Activated T-cell treated with anti-CD3 and anti-CD28 coated beads, Interleukin-2, amount 50 U/mL, for 72 hours (primary cell): ENCODE measurements around the gene NFIL3. TPM values are rescaled to one million over a fixed set of nuclear protein-coding genes. Genes with fewer than 3 reads are reported as not detected.

Experiments
- ATAC-seq, 2 donors: fragments of 150-1000 bp; cut with Tn5 transposase; replicated peaks in 1 of 2; 2 replicates each; pipeline ENCODE4 v1.10.0; 2021; ENCODE audit warnings: moderate library complexity in 2 of 2, mild to moderate bottlenecking in 1 of 2
- DNase-seq, 2 donors: peaks; one replicate each; pipeline ENCODE4 v3.0.0; 2021 to 2022; ENCODE audit warnings: mixed read lengths in 1 of 2
- H3K27ac Mint-ChIP-seq: one replicate; pipeline ENCODE4 v1.8.0; 2022; ENCODE audit warnings: mild to moderate bottlenecking, moderate library complexity, mixed read lengths
- H3K27me3 Mint-ChIP-seq: one replicate; pipeline ENCODE4 v1.8.0; 2022; ENCODE audit warnings: low read depth, mixed read lengths
- H3K36me3 Mint-ChIP-seq, 2 donors: one replicate each; pipeline ENCODE4 v1.8.0; 2022; ENCODE audit warnings: mixed read lengths in 2 of 2, mild to moderate bottlenecking in 1 of 2; ENCODE audit not compliant: insufficient read depth in 2 of 2
- H3K4me1 Mint-ChIP-seq: one replicate; pipeline ENCODE4 v1.8.0; 2022; ENCODE audit warnings: low read depth, mixed read lengths
- H3K4me3 Mint-ChIP-seq, 2 donors: one replicate each; pipeline ENCODE4 v1.8.0; 2022; ENCODE audit warnings: mild to moderate bottlenecking in 2 of 2, mixed read lengths in 2 of 2, moderate library complexity in 2 of 2
- H3K9me3 Mint-ChIP-seq, 2 donors: one replicate each; pipeline ENCODE4 v1.8.0; 2022; ENCODE audit warnings: mixed read lengths in 2 of 2
- total RNA-seq, 2 donors: library from RNA; stranded (reverse); gene quantifications; one replicate each; pipeline ENCODE4 v1.2.3, GENCODE V29; 2022

Gene NFIL3
- total RNA-seq, 2 donors from 2014 or later: 208 to 246 TPM

DNA sequence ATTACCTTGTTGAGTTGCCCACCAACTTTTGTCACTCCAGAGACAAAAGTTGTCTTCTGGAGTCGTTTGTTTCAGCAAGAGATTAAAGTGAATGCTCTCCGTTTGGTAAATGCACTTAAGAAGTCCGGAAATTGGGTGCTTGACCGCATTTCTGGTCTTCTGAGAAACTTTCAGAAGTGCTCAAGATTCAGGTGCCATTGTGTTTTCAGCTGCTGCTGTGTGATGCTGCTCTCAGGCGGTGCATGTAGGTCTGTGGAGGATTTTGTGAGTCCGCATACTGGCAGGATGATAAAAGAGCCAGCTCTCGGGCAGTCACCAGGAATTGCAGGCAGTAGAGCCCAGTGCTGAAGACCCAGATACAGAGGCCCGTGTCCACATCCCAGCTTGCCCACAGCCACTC lies 5.9 kb upstream of the NFIL3 start:
- no peak overlapping the region for H3K27ac Mint-ChIP-seq
- peaks cover 51% of the 10 kb centered on the region for H3K4me1 Mint-ChIP-seq
- H3K9me3 Mint-ChIP-seq: no peaks in the 10 kb centered on the region
- no peaks in the 10 kb centered on the region for H3K27me3 Mint-ChIP-seq
- peaks cover 4 to 6% of the 10 kb centered on the region in 2 donors for H3K36me3 Mint-ChIP-seq
- no peak overlapping the region for H3K4me3 Mint-ChIP-seq
- ATAC-seq (no peak), DNase-seq (no peak)

DNA sequence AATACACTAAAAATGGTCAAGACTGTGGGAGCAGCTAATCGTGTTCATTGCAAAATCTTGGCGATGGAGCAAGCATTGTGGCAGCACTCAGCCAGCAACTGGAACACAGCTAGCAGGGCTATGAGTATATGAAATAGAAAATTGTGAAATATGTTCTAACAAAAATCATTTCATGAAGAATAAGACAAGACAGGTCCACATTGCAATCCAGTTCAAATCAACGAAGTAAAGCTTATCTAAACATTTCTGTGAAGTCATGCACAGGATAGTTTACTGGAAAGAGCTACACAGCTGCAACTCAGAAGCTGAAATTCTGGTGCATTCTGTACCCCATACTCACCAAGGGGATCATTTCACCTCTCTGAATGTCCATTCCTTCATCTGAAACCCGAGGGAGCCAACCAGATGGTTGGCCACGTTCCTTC lies 5.3 kb upstream of the NFIL3 start:
- Mint-ChIP-seq H3K36me3 (peaks cover 4 to 6% of the 10 kb centered on the region in 2 donors), H3K27ac (no peak overlapping the region), H3K4me3 (peak overlapping the region in 1 of 2 donors; percentile 36), H3K4me1 (peaks cover 52% of the 10 kb centered on the region), H3K9me3 (no peaks in the 10 kb centered on the region), H3K27me3 (no peaks in the 10 kb centered on the region)
- no peak for ATAC-seq
- no peak for DNase-seq

DNA sequence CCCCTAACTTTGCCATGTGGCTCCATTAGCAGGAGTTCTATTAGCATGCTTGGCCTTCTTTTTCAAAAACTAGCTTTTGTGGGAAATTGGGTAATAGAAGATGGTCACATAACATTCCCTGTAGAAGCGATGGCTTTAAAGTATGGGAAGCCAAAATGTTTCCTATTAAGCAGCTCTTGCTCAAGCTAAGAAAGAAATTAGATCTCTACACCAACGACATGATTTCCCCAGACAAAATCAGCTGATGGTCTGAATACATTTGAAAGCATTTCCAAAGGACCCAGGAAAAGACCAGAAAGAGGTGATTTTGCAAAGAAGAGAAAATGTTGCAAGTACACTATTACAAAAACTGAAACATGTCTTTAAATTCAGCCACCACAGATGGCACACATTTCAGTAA lies 4.8 kb upstream of the NFIL3 start:
- DNase-seq (no peak), ATAC-seq (no peak)
- H3K4me3 Mint-ChIP-seq: peak overlapping the region in 1 of 2 donors; percentile 36
- peaks cover 51% of the 10 kb centered on the region for H3K4me1 Mint-ChIP-seq
- no peak overlapping the region for H3K27ac Mint-ChIP-seq
- H3K27me3 Mint-ChIP-seq: no peaks in the 10 kb centered on the region
- H3K36me3 Mint-ChIP-seq: peaks cover 4 to 6% of the 10 kb centered on the region in 2 donors
- no peaks in the 10 kb centered on the region for H3K9me3 Mint-ChIP-seq

DNA sequence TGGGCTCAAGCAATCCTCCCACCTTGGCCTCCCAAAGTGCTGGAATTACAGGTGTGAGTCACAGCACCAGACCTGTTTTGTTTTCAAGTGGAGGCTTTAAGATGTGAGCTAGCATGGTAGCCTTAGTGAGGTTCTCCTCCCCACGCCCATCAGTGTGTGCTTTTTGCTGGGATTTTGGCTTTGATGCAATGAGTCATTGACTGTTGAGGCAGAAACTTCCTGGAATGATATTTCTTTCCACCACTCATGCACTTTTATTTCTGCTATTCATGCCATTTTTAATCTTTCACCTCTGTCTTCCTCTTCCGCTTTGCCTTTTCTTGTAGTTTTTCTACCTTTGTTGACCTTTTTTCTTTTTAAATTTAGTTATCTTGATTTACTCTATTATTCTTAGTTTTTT lies 4.2 kb upstream of the NFIL3 start:
- Mint-ChIP-seq H3K36me3 (peaks cover 8 to 9% of the 10 kb centered on the region in 2 donors), H3K4me1 (peaks cover 48% of the 10 kb centered on the region), H3K27ac (peak overlapping the region; percentile 47), H3K4me3 (peak overlapping the region in 1 of 2 donors; percentile 36), H3K9me3 (no peaks in the 10 kb centered on the region), H3K27me3 (no peaks in the 10 kb centered on the region)
- no peak for ATAC-seq
- DNase-seq: no peak

DNA sequence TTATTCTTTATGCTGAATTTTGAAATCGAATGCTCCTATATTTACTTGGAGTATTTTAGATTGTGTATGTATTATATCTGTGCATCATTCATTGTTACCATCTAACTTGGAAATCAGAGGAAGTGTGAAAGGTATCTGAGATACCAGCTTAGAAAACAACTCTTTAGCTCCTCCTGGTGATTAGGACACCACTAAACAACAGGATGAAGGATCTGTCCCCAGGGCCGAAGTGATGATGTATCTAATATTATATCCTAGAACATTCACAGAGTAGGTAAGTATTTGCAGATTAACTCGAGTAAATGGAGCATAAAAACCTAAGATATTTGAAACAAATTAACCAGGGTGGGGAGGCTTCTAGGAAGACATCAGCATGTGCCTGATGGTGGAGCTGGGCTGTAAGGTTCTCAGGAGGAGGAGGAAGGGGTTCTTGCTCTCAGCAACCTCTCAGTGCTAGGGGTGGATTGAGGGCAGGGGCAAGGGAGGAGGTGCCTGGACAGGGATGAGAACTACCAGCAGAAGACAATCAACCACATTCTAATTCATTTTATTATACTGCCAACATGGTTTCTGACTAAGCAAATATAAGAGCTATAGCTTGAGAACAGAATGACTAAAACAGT lies 2.6 kb upstream of the NFIL3 start:
- Mint-ChIP-seq H3K27ac (peak overlapping the region; percentile 99), H3K9me3 (no peaks in the 10 kb centered on the region), H3K27me3 (no peaks in the 10 kb centered on the region), H3K4me1 (peaks cover 40% of the 10 kb centered on the region), H3K4me3 (peak overlapping the region; percentile 98 to 99), H3K36me3 (peaks cover 18 to 22% of the 10 kb centered on the region in 2 donors)
- DNase-seq (no peak), ATAC-seq (no peak)

DNA sequence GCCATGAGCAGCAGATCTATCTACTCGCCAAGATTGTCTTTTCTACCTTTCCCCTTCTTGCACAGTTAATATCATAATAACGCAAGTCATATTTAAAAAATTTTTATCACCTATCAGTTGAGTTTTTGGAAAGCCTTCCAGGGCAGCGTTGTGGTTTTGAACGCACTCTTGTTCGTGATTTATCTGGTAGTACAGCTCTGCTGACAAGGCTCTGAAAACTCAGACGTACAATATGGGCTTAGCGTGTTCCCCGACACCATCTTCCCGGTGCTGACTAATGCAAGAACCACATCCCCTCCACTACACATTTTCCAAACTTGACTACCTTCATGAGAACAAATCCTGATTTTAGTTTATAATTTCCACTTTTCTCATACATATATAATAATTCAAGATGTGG lies 1.6 kb upstream of the NFIL3 start:
- ATAC-seq (no peak), DNase-seq (peak in 1 of 2 donors; percentile 29)
- Mint-ChIP-seq H3K9me3 (no peaks in the 10 kb centered on the region), H3K36me3 (peaks cover 22 to 29% of the 10 kb centered on the region in 2 donors), H3K27ac (peak overlapping the region; percentile 99), H3K4me1 (peaks cover 45% of the 10 kb centered on the region), H3K4me3 (peak overlapping the region; percentile 98 to 99), H3K27me3 (no peaks in the 10 kb centered on the region)

DNA sequence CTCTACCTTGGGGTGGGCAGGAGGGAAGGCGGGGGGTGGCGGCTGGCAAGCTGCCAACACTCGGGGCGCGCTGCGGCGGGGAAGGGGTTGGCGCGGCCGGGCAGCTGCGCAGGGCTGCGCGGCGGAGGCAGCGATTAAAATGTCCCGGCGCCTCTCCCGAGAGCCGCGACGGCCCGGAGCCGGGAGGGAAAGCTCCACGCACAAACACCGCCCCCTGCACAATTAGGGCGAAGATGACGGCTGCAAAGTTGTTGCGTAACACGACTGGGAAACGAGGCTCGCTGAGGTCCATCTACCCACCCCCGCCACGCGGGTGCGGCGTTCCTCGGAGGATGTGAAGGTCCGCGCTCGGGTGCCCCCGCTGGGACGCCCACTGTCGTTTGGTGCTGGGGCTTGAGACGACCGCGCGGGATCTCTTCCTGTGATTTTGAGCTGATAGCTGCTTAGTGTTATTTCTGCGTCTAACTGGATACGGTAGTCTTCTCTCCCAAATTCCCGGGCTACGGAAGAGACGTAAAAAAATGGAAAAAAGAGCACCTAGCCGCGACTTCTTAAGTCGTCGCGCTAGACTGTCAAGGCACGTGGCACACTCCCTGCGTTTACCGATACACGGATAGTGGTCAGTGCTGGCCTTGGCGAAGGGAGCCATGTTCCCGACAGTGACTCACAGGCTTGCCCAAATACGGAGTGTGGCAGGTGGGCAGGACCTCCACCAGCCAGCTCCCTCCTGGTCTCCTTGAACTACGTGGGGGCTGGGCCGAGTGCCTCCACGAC lies 958 bp upstream of the NFIL3 start:
- ATAC-seq: peak; percentile 29 to 51
- peak; percentile 79 to 84 for DNase-seq
- H3K27ac Mint-ChIP-seq: peak overlapping the region; percentile 99
- no peaks in the 10 kb centered on the region for H3K27me3 Mint-ChIP-seq
- peaks cover 29 to 34% of the 10 kb centered on the region in 2 donors for H3K36me3 Mint-ChIP-seq
- H3K4me3 Mint-ChIP-seq: peak overlapping the region; percentile 98 to 99
- peaks cover 51% of the 10 kb centered on the region for H3K4me1 Mint-ChIP-seq
- H3K9me3 Mint-ChIP-seq: no peaks in the 10 kb centered on the region

DNA sequence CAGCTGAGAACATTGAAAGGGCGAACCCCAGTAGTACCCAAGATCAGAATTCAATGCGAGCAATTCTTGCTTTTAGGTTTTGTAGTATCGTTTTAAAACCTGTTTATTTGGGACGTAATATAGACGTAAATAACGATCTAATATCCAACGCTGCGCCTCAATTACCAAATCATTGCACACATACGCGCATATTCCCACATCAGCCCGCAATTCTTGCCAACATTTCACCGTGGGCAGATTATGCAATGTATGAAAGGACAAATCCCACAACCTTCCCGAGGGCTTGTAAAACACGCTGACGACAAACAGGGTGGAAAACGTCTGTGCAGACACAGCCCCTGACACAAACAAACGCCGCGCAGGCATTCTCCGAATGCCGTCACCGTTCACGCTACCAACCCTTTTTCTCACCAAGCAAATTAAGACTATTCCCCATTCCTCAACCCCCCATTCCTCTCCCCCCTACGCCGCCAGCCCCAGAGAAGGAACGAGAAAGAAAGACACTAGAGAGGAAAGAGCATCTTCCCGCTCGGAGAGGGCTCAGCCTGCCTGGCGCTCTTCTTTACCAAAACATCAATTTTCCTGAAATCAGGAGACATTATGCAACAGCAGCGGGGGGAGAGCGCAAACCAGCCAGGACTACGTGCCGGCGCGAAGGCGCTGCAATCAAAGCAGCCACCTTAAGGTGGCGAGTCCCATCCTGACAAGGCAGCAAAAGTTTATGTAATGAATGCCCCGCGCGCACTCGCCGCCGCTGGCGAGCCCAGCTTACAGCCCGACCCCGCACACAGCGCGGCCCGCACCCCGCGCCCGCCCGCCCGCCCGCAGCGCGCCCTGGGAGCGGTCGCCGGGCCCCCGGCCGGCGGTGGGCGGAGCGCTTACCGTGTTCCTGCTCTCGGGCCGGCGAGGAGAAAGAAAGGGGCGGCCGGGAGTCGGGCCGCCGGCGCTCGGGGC lies 597 bp downstream of the NFIL3 start:
- peaks cover 57% of the 10 kb centered on the region for H3K4me1 Mint-ChIP-seq
- peak overlapping the region; percentile 97 for H3K27ac Mint-ChIP-seq
- no peaks in the 10 kb centered on the region for H3K9me3 Mint-ChIP-seq
- peak overlapping the region; percentile 91 to 99 for H3K4me3 Mint-ChIP-seq
- peak; percentile 57 to 67 for DNase-seq
- no peaks in the 10 kb centered on the region for H3K27me3 Mint-ChIP-seq
- peaks cover 29 to 41% of the 10 kb centered on the region in 2 donors for H3K36me3 Mint-ChIP-seq
- ATAC-seq: peak; percentile 4 to 12

DNA sequence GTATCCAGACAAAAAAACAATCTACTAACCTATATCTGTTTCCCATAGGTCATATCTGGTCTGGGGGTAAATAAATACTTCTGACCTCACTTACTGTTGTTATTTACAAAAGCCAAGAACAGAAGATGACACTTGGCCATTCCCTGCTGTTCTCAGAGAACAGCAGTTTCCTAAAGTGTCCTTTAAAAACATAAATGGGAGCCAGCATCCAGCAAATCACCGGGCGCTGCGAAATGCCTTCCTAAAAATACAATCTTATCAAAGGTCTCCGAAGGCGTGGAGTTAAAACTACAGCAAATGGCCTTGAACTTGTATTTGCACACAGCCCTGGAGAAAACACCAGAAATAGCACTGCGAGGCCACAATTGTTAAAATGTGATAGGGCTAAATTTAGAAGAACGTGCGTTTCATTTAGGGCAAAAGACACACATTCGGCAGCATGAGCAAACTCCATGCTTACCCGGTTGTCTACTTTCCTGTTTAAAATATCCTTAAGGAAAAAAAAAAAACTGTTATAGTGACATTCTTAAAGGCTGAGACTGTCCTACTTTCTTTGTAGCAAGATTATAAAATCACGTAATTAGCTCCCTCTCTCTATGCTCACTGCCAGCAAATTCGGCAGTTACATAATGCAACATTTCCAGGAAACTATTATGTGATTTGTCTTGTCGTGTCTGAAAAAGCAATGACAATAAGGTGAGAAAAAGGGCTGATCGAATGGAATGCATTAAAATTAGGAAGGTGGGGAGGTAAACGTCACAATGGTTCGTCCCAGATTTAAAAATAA lies 1.5 kb downstream of the NFIL3 start:
- H3K27ac Mint-ChIP-seq: peak overlapping the region; percentile 97
- peaks cover 57% of the 10 kb centered on the region for H3K4me1 Mint-ChIP-seq
- ATAC-seq (no peak), DNase-seq (no peak)
- H3K4me3 Mint-ChIP-seq: peak overlapping the region; percentile 91 to 99
- peaks cover 31 to 43% of the 10 kb centered on the region in 2 donors for H3K36me3 Mint-ChIP-seq
- no peaks in the 10 kb centered on the region for H3K27me3 Mint-ChIP-seq
- H3K9me3 Mint-ChIP-seq: no peaks in the 10 kb centered on the region

DNA sequence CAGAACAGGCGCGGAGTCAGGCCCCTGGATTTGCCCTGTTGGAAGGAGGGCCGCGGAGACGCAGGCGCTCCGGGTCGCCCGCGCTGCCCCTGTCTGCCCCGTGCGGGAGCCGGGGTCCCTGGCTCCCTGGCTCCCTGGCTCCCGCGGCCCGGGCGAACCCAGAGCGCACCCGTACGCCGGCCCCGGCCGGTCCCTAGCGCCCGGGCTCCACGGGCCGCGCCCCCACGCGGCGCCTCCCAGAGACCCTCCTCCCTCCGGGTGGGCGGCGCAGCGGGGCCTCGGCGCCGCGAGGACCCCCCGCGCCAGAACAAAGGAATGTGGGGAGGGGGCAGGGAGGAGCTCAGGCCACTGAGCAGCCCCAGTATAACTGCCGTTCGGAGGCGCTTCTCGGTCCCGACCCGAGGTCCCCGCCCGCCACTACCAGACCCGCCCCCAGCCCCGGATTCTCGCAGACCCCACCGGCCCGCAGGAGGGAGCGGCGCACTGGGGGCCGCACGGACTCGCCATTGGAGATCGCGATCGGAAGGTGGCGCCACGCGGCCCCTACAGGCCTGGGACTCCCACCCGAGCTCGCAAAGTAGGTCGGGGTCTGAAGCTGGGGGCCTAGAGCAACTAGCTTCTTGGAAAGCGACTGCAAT lies 2.4 kb downstream of the NFIL3 start:
- DNase-seq (peak; percentile 61 to 64), ATAC-seq (no peak)
- H3K4me1 Mint-ChIP-seq: peaks cover 62% of the 10 kb centered on the region
- H3K9me3 Mint-ChIP-seq: no peaks in the 10 kb centered on the region
- peak overlapping the region; percentile 98 to 99 for H3K4me3 Mint-ChIP-seq
- H3K27me3 Mint-ChIP-seq: no peaks in the 10 kb centered on the region
- peak overlapping the region; percentile 99 for H3K27ac Mint-ChIP-seq
- peaks cover 32 to 48% of the 10 kb centered on the region in 2 donors for H3K36me3 Mint-ChIP-seq

DNA sequence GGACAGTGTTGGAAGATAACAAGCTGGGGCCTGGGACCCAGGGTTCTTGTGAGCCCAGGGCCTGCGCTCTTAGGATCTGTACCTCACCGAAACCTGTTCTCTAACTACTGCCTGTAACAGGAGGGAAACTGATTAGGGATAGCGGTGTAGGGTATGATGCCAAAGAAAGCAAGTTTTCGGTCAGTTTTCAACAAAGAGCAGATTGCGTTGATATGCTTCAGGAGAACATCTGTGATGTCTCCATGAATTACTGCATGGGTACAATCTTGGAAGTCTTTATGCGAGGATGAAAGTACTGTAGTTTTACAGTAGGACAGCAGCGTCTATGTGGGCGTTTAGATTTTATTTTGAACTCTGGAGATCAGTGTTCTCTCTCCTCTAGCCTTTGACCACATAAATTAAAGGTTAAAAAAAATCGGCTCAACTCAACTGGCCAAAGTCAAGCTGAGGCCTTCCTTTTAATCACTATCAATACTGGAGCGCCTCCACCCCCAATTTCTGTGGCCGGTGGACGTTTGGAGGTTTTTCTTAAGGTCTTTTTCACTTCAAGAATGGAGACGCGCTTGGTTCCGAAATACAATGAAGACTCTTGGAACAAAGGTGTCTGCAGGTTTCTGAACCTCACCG lies 3.0 kb downstream of the NFIL3 start:
- DNase-seq (no peak), ATAC-seq (no peak)
- Mint-ChIP-seq H3K4me1 (peaks cover 62% of the 10 kb centered on the region), H3K27me3 (no peaks in the 10 kb centered on the region), H3K27ac (peak overlapping the region; percentile 99), H3K9me3 (no peaks in the 10 kb centered on the region), H3K4me3 (peak overlapping the region; percentile 98 to 99), H3K36me3 (peaks cover 34 to 54% of the 10 kb centered on the region in 2 donors)
